Pons (tissue), 1 donor: ENCODE data around the gene GPR21.
A peak's percentile ranks its signal among the peaks of the same experiment; 100 is the strongest.

Experiments
- DNase-seq: peaks from one replicate; pipeline ENCODE4 v3.0.0-alpha.2; 2016; ENCODE audit warnings: low spot score

GPR21 gene

DNA sequence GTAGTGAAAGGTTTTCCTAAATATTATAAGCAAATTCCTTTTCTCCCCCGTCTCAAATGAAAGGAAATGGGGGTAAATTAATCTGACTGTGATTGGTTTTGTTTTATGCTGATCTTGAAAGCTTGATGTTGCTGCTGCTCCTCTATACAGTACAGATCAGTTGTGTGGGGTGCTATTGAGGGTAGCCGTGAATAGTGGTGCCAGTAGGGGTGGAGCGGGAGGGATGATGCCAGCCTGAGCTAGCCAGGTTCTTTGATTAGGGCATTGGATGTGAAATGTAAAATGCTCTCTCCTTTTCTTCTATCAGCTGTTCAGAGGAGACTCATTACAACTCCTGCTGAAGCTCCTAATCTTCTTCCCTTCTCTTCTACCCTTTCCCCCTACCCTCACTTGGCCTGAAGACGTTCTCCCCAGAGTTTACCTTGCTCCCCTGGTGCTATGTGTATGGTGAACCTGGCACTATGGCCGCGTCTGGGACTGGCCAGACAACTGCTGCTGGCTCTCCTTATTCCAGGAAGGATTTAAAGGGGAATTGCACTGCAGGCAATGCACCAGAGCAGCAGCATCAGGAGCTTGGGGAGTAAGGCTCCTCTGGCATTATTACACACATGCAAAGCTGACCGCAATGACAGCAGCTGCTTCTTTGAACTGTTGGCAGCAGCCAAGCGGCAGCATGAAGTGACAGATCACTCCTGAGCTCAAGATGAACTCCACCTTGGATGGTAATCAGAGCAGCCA, 566 bp downstream of the GPR21 start:
- peak; percentile 53 for DNase-seq

DNA sequence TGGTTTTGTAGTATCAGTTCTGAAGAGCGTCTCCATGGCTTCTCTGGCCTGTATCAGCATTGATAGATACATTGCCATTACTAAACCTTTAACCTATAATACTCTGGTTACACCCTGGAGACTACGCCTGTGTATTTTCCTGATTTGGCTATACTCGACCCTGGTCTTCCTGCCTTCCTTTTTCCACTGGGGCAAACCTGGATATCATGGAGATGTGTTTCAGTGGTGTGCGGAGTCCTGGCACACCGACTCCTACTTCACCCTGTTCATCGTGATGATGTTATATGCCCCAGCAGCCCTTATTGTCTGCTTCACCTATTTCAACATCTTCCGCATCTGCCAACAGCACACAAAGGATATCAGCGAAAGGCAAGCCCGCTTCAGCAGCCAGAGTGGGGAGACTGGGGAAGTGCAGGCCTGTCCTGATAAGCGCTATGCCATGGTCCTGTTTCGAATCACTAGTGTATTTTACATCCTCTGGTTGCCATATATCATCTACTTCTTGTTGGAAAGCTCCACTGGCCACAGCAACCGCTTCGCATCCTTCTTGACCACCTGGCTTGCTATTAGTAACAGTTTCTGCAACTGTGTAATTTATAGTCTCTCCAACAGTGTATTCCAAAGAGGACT, 1.5 kb downstream of the GPR21 start:
- no peak for DNase-seq

DNA sequence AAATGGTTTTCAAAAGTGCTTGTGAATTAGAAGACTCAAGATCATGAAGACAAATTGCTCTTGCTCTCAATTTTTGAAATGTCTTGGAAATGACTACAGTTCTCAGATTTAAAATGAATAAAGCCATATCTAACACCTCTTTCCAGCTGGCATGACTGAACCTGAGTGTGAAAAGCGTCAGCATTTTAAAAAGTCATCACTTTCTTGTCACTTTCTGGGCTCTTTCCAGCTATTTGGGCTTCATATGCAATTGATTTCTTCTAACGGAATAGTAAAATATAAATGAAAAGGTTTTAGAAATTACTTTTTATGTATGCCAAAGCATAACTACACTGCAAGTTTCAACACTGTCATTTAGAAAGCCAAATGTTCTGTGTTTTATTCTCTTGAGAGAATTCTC, 2.3 kb downstream of the GPR21 start:
- DNase-seq: no peak

DNA sequence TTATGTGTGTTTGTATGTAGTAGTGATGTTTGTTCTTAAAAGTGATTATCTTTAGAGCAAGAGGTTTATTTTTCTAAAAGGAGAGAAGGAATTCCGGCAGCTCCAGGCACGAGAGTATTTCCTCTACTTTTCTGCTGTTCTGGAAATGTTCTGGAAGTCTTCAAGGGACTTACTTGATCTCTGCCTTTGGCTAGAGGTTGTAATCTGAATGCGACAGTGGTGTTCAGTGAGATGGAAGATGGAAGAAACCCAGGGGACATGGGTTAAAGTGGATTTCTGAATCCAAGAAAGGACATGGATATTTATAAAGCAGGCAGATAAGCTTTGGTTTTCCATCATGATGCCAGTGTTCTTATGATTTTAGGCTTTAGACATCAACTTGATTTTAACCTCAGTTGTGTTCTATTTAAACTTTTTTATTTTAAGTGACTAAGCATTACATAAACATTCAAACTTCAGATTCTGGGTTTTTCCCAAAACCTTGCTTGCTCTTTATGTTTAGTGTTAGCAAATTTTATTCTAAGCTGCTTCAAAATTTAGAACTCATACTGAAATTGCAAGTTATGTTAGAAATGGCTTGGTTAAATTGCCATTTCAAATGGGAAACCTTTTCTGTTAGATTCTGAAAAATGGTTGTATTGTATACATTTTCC, 3.6 kb downstream of the GPR21 start:
- DNase-seq: no peak

DNA sequence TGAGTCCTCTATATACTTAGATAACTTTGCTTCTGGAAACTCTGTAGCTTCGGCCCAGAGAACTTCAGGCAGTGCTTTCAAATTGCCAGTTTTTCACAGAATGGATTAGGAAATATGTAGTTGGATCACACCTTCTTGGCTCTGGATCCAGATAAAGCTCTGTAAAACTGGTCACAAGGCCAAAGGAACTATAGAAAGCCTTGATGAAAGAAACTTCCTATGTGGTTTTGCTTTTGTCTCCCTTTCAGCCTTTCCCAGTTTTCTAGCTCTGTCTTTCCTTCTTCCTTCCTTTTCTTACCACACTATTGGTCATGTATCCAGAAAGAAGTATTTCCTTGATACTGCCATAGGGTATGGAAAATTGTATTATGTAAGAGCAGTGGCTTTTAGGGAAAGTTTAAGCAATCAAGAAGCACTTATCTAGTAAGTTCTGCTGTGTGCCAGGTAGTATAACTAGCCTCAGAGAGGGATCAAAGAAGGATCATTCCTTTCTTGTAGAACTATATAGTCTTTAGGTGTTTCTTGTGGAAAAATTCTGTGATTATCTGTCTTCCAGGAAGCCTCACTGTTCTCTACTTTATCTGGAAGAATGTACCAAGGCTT, 6.3 kb downstream of the GPR21 start:
- no peak for DNase-seq

DNA sequence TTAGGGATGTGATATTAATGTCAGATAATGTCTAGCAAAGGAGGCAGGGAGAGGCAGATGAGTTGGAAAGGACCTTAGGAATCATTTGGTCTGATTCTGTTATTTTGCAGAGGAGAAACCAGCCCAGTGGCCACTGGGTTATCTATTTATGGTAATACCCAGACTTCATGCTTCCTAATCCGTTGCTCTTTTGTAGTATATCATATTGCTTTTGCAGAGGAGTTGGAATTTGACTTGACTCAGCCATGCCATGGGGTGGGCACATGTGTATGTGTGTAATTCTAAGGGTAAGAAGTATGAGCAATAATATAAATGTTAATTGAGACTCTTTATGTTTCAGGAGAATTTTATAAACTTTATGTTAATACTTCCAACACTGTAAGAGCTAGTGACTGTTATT, 7.3 kb downstream of the GPR21 start:
- no peak for DNase-seq

DNA sequence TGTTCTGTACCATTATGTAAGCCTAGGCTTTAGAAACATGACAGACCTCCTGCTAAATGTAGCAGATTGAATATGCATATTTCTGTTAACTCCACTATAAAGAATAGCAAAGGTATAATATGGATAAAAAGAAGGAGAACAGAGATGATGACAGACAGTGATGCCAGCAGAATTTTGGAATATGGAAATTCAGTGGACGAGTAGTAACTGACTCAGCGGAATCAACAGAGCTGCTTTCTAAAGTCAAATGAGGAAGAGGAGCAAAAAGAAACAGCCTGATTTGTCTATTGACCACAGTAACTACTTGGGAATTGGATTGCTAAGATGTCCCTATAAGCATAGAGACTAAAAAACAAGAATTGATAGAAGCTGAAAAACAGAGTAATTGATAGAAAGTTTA, 8.0 kb downstream of the GPR21 start:
- DNase-seq: no peak

DNA sequence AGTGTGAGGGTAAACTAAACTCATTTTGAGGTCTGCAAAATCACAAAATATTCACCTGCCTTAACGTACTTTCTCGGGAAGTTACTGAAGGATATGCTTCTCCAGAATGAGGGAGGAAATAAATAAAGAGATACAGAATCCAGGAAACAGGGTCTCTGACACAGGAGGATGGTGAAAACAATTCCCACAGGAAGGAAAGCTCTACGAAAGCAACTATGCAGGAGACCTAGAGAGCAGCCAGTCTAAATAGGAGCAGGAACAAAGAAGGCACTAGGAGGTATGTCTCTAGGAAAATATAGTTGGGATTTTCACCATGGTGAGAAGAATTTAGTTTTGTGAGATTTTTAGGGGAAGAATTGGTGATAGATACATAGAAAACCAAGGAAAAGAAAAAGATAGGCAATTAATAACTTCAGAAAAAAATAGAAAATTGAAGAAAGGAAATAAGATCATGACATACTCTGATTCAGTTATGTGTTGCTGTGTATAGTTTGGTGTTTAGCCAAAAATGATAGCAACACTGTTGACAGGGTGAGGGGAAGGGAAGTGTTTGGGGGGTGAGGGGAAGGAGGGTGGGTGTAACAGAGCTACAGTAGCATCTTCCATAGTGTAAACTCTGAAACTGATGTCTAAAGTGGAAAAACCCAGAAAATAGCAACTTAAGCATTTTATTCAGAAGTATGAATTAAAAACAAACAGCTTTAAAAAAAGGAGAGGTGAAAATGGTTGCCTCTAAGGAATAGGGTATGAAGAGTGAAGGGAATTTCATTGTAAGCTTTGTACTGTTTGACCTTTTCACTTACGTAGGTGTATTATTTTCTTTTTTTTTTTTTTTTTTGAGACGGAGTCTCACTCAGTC, 9.8 kb downstream of the GPR21 start:
- DNase-seq: no peak

DNA sequence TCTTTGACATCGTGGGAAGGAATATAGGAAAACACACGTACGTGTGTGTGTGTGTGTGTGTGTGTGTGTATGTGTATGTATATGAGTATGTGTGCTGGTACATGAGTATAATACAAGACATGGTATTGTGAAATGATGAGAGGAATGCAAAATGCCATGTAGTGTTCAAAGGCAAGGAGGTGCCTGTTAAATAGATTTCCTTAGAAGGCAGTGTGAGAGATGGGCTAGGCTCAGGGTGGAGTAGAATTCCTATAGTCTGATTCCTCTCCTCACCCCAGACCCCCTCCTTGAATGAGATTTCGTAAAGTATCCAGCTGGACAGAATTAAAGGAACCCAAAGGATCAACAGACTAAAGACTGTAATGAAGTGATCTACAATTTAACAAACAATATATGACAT, 11.1 kb downstream of the GPR21 start:
- no peak for DNase-seq

DNA sequence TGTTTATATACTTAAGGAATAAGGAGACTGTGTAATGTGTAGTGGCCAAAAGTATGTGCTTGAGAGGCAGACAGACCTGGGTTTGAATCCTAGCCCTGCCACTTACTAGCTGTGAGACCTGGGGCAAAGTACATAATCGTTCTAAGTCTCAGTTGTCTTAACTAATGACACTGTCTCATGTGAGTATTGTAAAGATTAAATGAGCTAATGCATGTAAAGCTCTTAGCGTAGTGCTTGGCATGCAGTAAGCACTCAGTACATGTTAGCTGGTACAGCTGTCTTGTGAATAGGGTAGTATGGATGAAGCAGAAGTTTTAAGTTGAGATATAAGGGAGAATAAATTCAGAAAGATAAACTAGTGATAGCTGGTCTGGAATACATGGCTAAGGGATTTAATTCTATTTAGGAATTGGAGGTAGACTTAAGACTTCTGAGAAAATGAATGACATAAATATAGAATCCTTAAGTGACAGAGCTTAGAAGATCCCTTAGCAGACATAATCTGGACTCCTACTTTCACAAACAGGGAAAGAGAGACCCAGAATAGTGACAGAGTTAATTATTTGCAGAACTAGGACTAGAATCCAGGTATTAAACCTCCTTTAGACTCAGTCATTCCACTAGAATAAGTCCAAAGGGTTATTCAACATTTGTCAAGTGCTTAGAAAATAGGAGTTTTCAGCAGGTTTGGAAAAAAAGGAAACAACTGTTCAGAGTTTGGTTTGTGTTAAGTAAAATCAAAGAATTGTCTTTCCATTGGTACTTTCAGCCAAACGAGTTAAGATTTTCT, 13.1 kb downstream of the GPR21 start:
- no peak for DNase-seq

DNA sequence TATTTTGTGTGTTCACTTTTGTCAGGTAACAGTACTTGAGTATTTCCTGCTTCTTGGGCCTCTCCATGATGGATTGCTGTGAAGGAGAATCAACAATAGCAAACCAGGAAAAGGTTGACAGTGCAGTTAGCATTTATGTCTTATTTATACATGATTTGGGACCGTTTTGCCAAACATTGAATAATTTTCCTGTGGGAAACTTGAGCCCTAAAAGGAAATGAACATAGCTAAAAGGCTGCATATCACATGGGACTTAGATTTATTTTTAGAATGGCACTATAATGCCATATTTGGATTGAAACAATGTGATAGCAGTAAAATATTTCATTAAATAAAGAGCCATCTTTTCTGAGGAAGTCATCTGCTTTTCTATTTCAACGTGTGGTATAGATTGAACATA, 15.3 kb downstream of the GPR21 start:
- no peak for DNase-seq

DNA sequence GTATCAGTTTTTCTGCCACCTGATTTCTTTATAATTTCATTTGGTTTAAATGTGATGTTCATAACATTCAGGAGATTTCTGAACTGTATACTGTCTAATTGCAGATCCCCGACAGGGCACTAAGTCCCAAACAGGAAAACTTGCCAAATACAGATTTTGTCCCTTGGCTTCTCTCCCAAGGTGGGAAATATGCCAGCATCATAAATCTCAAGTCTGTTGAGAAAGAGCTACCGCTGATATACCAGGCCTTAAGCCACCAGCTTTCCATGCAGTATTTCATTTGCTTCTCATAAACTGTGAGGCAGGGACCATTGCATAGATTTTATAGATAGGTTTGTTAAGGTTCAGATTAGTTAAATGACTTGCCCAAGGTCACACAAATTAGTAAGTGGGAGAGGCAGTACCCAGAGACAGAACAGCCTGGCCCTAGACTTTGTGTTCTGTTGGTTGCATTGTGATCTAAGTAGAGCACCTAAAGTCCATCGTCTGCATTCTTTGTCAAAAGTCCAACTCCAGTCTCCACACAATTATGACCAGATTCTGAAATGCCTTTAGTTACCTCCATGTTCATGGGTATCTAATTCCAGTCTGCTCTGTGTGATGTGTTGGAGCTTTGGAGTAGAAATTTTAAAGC, 16.2 kb downstream of the GPR21 start:
- DNase-seq: no peak

DNA sequence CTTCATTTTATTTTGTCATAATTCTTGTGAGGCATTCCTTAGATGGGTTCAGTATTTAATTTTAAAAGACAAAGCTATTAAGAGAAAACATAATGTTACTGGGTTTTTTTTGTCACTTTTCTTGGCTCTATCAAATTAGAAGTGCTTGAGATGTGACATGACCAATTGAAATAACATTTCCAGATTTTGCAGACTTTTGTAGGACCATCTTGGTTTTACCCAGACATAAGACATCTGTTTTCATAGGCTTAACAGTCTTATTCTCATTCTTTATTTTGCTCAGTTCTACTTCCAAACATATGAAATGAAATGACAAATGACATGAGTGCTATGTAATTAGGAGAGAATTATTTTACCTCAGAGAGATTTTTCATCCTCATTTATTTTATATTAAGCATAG, 19.6 kb downstream of the GPR21 start:
- DNase-seq: no peak

DNA sequence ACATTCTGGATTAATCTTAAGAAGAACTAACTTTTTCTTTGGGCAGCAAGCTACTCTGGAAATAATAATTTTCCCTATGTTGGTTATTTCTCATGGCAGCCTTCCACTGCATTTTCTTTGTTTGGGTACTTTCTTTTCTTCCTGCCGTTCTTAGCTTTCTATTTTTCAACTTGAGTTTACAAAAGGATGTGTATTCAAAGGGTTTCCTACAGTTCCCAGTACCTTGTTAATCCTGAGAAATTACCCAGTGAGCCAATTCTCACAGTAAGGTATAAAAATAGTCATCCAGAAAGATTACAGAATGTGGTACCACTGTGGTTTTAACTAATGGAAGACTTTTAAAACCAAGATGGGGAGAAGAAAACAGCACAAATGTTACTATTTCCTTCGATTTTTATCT, 20.2 kb downstream of the GPR21 start:
- no peak for DNase-seq

DNA sequence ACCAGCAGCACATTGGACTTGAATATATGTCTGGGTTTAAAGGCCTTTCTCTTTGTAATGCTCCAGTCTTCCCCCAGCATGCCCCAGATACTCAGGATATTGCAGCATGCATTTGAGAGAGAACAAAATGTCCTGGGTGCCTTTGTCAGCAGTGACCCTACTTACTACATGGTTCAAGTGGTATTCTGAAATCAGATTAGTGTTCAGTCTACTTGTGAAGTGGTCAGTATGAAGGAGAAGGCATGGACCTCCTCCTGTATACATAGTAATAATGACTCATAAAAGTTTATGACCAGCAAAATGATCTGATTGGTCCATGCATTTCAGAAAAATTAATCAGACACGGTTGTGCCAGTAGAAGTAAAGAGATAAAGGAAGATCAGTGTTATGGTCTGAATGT, 25.4 kb downstream of the GPR21 start:
- DNase-seq: no peak

DNA sequence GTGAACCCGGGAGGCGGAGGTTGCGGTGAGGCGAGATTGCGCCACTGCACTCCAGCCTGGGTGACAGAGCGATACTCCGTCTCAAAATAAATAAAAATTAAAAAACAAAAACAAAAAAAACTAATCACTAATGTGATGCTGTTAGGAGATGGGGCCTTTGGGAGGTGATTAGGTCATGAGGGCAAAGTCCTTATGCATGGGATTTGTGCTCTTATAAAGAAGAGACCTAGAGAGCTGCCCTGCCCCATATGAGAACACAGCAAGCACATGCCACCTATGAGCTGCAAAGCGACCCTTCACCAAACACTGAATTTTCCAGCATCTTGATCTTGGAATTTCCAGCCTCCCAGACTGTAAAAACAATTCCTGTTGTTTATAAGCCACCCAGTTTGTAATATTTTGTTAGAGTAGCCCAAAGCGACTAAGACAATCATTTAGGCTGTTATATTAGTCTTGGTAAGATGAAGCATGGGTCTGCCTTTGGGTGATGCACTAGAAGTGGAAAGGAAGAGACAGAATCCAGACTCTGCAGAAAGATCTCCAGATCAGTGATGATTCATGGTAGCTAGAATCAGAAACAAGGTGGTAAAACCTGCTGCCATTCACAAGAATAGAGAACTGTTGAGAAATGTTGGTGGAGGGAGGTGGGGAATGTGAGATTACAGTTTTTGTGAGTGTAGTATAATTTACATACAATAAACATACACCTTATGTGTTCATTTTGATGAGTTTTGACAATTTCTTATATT, 26.2 kb downstream of the GPR21 start:
- no peak for DNase-seq

DNA sequence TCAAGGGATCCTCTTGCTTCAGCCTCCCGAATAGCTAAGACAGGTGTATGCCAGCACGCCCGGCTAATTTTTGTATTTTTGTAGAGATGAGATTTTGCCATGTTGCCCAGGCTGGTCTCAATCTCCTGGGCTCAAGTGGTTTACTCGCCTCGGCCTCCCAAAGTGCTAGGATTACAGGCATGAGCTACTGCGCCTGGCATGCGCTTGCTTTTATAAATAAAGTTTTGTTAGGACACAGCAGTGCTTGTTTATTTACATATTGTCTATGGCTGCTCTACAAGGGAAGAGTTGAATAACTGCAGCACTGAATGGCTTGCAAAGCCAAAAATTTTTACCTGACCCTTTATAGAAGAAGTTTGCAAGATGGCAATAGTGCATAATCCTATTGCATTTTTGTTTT, 27.7 kb downstream of the GPR21 start:
- DNase-seq: no peak

DNA sequence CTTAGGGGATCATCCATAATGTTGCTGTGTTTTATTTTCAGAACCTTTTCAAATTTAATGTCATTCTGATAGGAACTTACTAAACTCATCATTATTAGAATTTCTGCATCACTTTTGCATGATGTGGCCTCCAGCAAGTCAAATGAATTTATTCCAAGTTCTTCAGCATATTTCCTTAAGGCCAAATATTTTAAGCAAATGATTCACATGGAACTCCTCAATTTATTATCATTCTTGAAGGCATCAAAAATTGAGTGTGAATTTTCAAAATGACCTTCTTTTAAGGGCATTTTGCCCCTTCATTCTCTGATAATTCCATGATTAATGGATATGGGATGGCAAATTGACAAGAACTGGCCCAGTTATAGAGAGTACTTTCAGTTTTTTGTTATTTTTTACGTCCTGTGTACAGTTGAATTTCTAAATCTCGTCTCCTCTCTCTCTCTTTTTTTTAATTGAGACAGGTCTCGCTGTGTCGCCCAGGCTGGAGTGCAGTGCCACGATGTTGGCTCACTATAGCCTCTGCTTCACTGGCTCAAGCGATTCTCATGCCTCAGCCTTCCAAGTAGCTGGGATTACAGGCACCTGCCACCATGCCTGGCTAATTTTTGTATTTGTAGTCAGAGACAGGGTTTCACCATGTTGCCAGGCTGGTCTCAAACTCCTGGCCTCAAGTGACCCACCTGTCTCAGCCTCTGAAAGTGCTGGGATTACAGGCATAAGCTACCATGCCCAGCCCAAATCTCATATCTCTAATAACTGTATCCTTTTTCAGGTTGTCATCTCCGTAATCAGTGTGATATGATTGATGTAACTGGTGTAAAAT, 29.1 kb downstream of the GPR21 start:
- no peak for DNase-seq

DNA sequence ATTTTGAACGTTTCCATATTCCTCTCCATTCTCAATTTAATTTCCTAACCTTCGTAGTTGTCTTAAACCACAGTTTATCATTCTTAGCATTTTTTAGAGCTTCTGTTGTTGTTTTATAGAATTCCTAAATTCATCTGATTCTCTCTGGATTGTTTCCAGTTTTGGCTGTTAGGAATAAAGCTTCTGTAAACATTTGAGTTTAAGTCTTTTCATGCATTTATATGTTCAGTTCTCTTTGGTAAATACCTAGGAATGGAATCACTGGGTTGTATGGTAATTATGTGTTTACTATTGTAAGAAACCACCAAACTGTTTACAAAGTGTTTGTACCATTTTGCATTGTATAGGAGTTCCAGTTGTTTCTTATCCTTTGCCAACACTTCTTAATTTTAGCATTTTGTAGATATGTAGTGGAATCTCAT, 29.7 kb downstream of the GPR21 start:
- no peak for DNase-seq
